IMR-90 (cell line): ENCODE measurements around the gene LCNL1. TPM values are rescaled to one million over a fixed set of nuclear protein-coding genes. Genes with fewer than 3 reads are reported as not detected.
A peak's percentile ranks its signal among the peaks of the same experiment; 100 is the strongest.

ENCODE experiments used
- ATAC-seq: fragments of 200-7000 bp; cut with Tn5 transposase; 2 replicates; pipeline ENCODE4 v1.9.1; 2020; ENCODE audit warnings: low read depth, mild to moderate bottlenecking, moderate library complexity
- BruUV-seq: library from RNA; stranded (reverse); fragments of 400-500 nt; replicated peaks from 2 replicates; lab custom pipeline; 2021; lab: Mats Ljungman, UMichigan
- CTCF ChIA-PET: fragments of 300-600 bp; formaldehyde crosslinking; extraction: SDS; loops from one replicate; lab custom pipeline; 2021; ENCODE audit warnings: antibody characterized with exemption; lab: Yijun Ruan, JAX
- POLR2A ChIA-PET: fragments of 300-600 bp; sonication (Branson Sonifier 250); formaldehyde crosslinking; loops from one replicate; lab custom pipeline; 2022; ENCODE audit warnings: antibody characterized with exemption; ENCODE audit not compliant: unreplicated experiment; lab: Charles Lee
- DNase-seq: peaks from one replicate; pipeline ENCODE4 v3.0.0; 2013
- H2AFZ ChIP-seq: replicated peaks from 2 replicates; pipeline ENCODE3; 2013; ENCODE audit warnings: low read length, mild to moderate bottlenecking; ENCODE audit not compliant: poor library complexity
- H2AK5ac ChIP-seq: 2 replicates; pipeline ENCODE4 v1.6.1; 2013; ENCODE audit warnings: low read depth, low read length, inconsistent platforms
- H2AK9ac ChIP-seq: replicated peaks from 2 replicates; pipeline ENCODE3; 2013; ENCODE audit warnings: mild to moderate bottlenecking, low read depth, low read length, moderate library complexity; ENCODE audit not compliant: poor library complexity
- H2BK120ac ChIP-seq: 2 replicates; pipeline ENCODE4 v1.6.1; 2013; ENCODE audit warnings: low read depth, low read length, inconsistent platforms
- H2BK15ac ChIP-seq: 3 replicates; pipeline ENCODE4 v1.6.1; 2013; ENCODE audit warnings: low read depth, low read length, inconsistent platforms
- H2BK20ac ChIP-seq: 2 replicates; pipeline ENCODE4 v1.6.1; 2013; ENCODE audit warnings: low read depth, mild to moderate bottlenecking, inconsistent platforms, low read length, moderate library complexity
- H2BK5ac ChIP-seq: 2 replicates; pipeline ENCODE4 v1.6.1; 2013; ENCODE audit warnings: mild to moderate bottlenecking, low read depth, low read length, inconsistent platforms; ENCODE audit not compliant: poor library complexity, severe bottlenecking
- H3K14ac ChIP-seq: replicated peaks from 2 replicates; pipeline ENCODE4 v1.6.1; 2013; ENCODE audit warnings: low read depth, low read length, inconsistent platforms
- H3K18ac ChIP-seq: 2 replicates; pipeline ENCODE4 v1.6.1; 2013; ENCODE audit warnings: low read depth, low read length, control low read depth
- H3K23ac ChIP-seq: 2 replicates; pipeline ENCODE4 v1.6.1; 2013; ENCODE audit warnings: low read depth, low read length, inconsistent platforms
- H3K27ac ChIP-seq: 2 replicates; pipeline ENCODE4 v1.5.1; 2013; ENCODE audit warnings: mild to moderate bottlenecking, control low read depth, low read length; ENCODE audit not compliant: insufficient read depth
- H3K27me3 ChIP-seq: 2 replicates; pipeline ENCODE4 v1.6.1; 2013; ENCODE audit warnings: low read length; ENCODE audit not compliant: control insufficient read depth, insufficient read depth
- H3K36me3 ChIP-seq: 2 replicates; pipeline ENCODE4 v1.6.1; 2013; ENCODE audit warnings: low read length, mixed read lengths; ENCODE audit not compliant: control insufficient read depth, insufficient read depth
- H3K4ac ChIP-seq: 2 replicates; pipeline ENCODE4 v1.6.1; 2013; ENCODE audit warnings: low read depth, low read length, inconsistent platforms
- H3K4me1 ChIP-seq: 2 replicates; pipeline ENCODE4 v1.6.1; 2013; ENCODE audit warnings: low read length, mixed read lengths; ENCODE audit not compliant: control insufficient read depth, insufficient read depth
- H3K4me2 ChIP-seq: 2 replicates; pipeline ENCODE4 v1.6.1; 2013; ENCODE audit warnings: low read depth, mild to moderate bottlenecking, control low read depth, low read length, moderate library complexity
- H3K4me3 ChIP-seq: 2 replicates; pipeline ENCODE4 v1.5.1; 2013; ENCODE audit warnings: low read depth, mild to moderate bottlenecking, control low read depth, low read length, moderate library complexity; ENCODE audit not compliant: insufficient read depth
- H3K56ac ChIP-seq: 2 replicates; pipeline ENCODE4 v1.6.1; 2013; ENCODE audit warnings: low read length, inconsistent platforms; ENCODE audit not compliant: insufficient read depth; ENCODE audit errors: extremely low read depth
- H3K79me1 ChIP-seq, 2 experiments: 2 replicates each; pipeline ENCODE4 v1.6.1; 2013; ENCODE audit warnings: low read length in 2 of 2, inconsistent platforms in 1 of 2, low read depth in 1 of 2
- H3K9ac ChIP-seq: 2 replicates; pipeline ENCODE4 v1.6.1; 2013; ENCODE audit warnings: low read depth, low read length, control low read depth
- H3K9me1 ChIP-seq: 2 replicates; pipeline ENCODE4 v1.6.1; 2013; ENCODE audit warnings: low read length, inconsistent platforms; ENCODE audit not compliant: insufficient read depth
- H3K9me3 ChIP-seq: 2 replicates; pipeline ENCODE4 v1.6.1; 2013; ENCODE audit warnings: low read length; ENCODE audit not compliant: control insufficient read depth, insufficient read depth
- H4K20me1 ChIP-seq: 2 replicates; pipeline ENCODE4 v1.6.1; 2013; ENCODE audit warnings: low read length, inconsistent platforms; ENCODE audit not compliant: insufficient read depth
- H4K5ac ChIP-seq: 2 replicates; pipeline ENCODE4 v1.6.1; 2013; ENCODE audit warnings: mild to moderate bottlenecking, low read depth, low read length, control low read depth
- H4K8ac ChIP-seq, 2 experiments: 2 replicates each; pipeline ENCODE4 v1.6.1; 2013; ENCODE audit warnings: low read depth in 2 of 2, low read length in 2 of 2, control low read depth in 1 of 2, inconsistent platforms in 1 of 2
- H4K91ac ChIP-seq: 2 replicates; pipeline ENCODE4 v1.6.1; 2013; ENCODE audit warnings: low read depth, low read length, inconsistent platforms; ENCODE audit not compliant: insufficient read depth
- BHLHE40 ChIP-seq: fragments of 150-350 bp; IDR thresholded peaks from 2 replicates; pipeline ENCODE4 v1.6.1; 2016; ENCODE audit warnings: mild to moderate bottlenecking, low read depth, low read length
- CEBPB ChIP-seq: IDR thresholded peaks from 2 replicates; pipeline ENCODE4 v1.6.1; 2012; ENCODE audit warnings: low read depth, low read length, improper control_type of control experiment
- CHD1 ChIP-seq: IDR thresholded peaks from 2 replicates; pipeline ENCODE4 v1.6.1; 2012; ENCODE audit warnings: low read depth, low read length, improper control_type of control experiment
- CTCF ChIP-seq: conservative IDR thresholded peaks from 2 replicates; pipeline ENCODE4 v1.5.1; 2012; ENCODE audit warnings: mild to moderate bottlenecking, low read depth, low read length, improper control_type of control experiment
- FOS ChIP-seq: fragments of 150-350 bp; IDR thresholded peaks from 2 replicates; pipeline ENCODE4 v1.6.1; 2016; ENCODE audit warnings: low read depth, low read length
- MAFK ChIP-seq: IDR thresholded peaks from 2 replicates; pipeline ENCODE4 v1.6.1; 2012; ENCODE audit warnings: low read depth, low read length, improper control_type of control experiment
- MAZ ChIP-seq: IDR thresholded peaks from 2 replicates; pipeline ENCODE4 v1.6.1; 2012; ENCODE audit warnings: low read depth, mild to moderate bottlenecking, low read length, improper control_type of control experiment, moderate library complexity, borderline replicate concordance
- MXI1 ChIP-seq: IDR thresholded peaks from 2 replicates; pipeline ENCODE4 v1.6.1; 2012; ENCODE audit warnings: low read depth, mild to moderate bottlenecking, low read length, moderate library complexity, borderline replicate concordance
- POLR2A ChIP-seq: IDR thresholded peaks from 2 replicates; pipeline ENCODE4 v1.6.1; 2012; ENCODE audit warnings: mild to moderate bottlenecking, low read depth, low read length
- RCOR1 ChIP-seq: IDR thresholded peaks from 2 replicates; pipeline ENCODE4 v1.6.1; 2012; ENCODE audit warnings: mild to moderate bottlenecking, low read length, improper control_type of control experiment; ENCODE audit not compliant: insufficient replicate concordance
- RFX5 ChIP-seq: IDR thresholded peaks from 2 replicates; pipeline ENCODE4 v1.8.0; 2012; ENCODE audit warnings: low read depth, mild to moderate bottlenecking, low read length, moderate library complexity
- SMC3 ChIP-seq: fragments of 150-350 bp; IDR thresholded peaks from 2 replicates; pipeline ENCODE4 v1.6.1; 2016; ENCODE audit warnings: low read depth, mild to moderate bottlenecking, antibody characterized with exemption, low read length, moderate library complexity
- USF2 ChIP-seq: fragments of 150-350 bp; IDR thresholded peaks from 2 replicates; pipeline ENCODE4 v1.6.1; 2017; ENCODE audit warnings: mild to moderate bottlenecking, antibody characterized with exemption, low read length, low read depth
- WGBS, 2 experiments: methylation state at CpG; one replicate each; pipeline versions ENCODE4 v1.1.5 to v1.1.7; 2013; ENCODE audit warnings: missing lambda C conversion rate in 2 of 2; ENCODE audit not compliant: insufficient read length in 1 of 2; ENCODE audit errors: extremely low coverage in 2 of 2; 5-methylcytosine and 5-hydroxymethylcytosine counted together
- dilution Hi-C: fragments of 300-500 bp; cut with HindIII; formaldehyde crosslinking; loops from one replicate; pipeline ENCODE4 v1.14.3; 2018; ENCODE audit warnings: low sequenced_read_pairs; ENCODE audit not compliant: unreplicated experiment
- in situ Hi-C: fragments of 300-500 bp; cut with MboI; formaldehyde crosslinking; loops from 3 replicates; pipeline ENCODE4 v1.14.3; 2019; ENCODE audit warnings: low sequenced_read_pairs, inconsistent platforms, mixed read lengths
- intact Hi-C: fragments of 100-400 bp; cut with micrococcal nuclease; formaldehyde crosslinking; loops from 2 replicates; pipeline ENCODE4 v1.10.0; 2022
- polyA plus RNA-seq, 3 experiments: library from polyadenylated mRNA; depleted of rRNA; stranded (reverse); fragments of >200 nt; gene quantifications; 2 replicates each; pipeline ENCODE4 v1.2.3, GENCODE V29; 2012; ENCODE audit warnings: low replicate concordance in 1 of 3
- total RNA-seq: library from RNA; depleted of rRNA; stranded (reverse); fragments of >200 nt; gene quantifications from 2 replicates; pipeline ENCODE4 v1.2.3, GENCODE V29; 2012

The LCNL1 gene
- total and polyA plus RNA-seq, 2 of the 4 experiments (the other 2 are of a cell fraction) = 0.15 TPM; not detected in 1

- TF ChIP-seq RFX5 (no peak), RCOR1 (peak; percentile 31), MAZ (no peak; the same call in 1 of the 2 replicates), BHLHE40 (no peak), POLR2A (no peak), USF2 (peak; percentile 98), MAFK (no peak), CHD1 (no peak), SMC3 (no peak), FOS (peak; percentile 68), CEBPB (no peak), MXI1 (no peak), CTCF (no peak)
- Histone ChIP-seq H3K9me3 (no peaks in the 10 kb centered on the region), H4K91ac (no peak overlapping the region; the same call in 1 of the 2 replicates), H4K8ac (peak overlapping the region; percentile 45 to 87; a peak in 3 of 4 replicates), H3K14ac (no peak overlapping the region), H3K27me3 (peaks cover 9% of the 10 kb centered on the region; the same call in 1 of the 2 replicates), H3K36me3 (no peaks in the 10 kb centered on the region), H4K5ac (no peak overlapping the region; the same call in 1 of the 2 replicates), H2BK20ac (no peak overlapping the region), H2AK5ac (no peak overlapping the region), H3K18ac (no peak overlapping the region), H2BK5ac (no peak overlapping the region), H3K9me1 (peaks cover 1% of the 10 kb centered on the region; the same call in 1 of the 2 replicates), H3K4me3 (peak overlapping the region; percentile 40), H2BK15ac (no peak overlapping the region), H3K4me2 (peak overlapping the region; percentile 82), H3K23ac (no peak overlapping the region), H3K79me1 (peaks cover 0 to 2% of the 10 kb centered on the region in 2 experiments; a peak in 1 of 4 replicates), H2BK120ac (no peak overlapping the region), H3K4me1 (no peaks in the 10 kb centered on the region; the same call in 1 of the 2 replicates), H2AFZ (peak overlapping the region; percentile 98), H3K4ac (no peak overlapping the region), H3K56ac (no peak overlapping the region), H4K20me1 (no peaks in the 10 kb centered on the region), H3K27ac (no peak overlapping the region; the same call in 1 of the 2 replicates), H2AK9ac (peak overlapping the region; percentile 59), H3K9ac (peak overlapping the region; percentile 1; the same call in 1 of the 2 replicates)
- dilution Hi-C loops (no loop called here), in situ Hi-C loops (no loop called here), intact Hi-C loops (no loop called here)
- ChIA-PET POLR2A (no interaction called here), CTCF (no interaction called here)
- WGBS, 2 experiments = 2% methylated on average over 22 of the region's 63 CpGs; no CpG with 5 or more reads in 1 of the 2 experiments
- peak; percentile 91 for ATAC-seq
- peak; percentile 73 for DNase-seq
- no TSS peak for BruUV-seq
Measured at GRCh38 chr9:136949817-136950655, 32.8 kb upstream of the LCNL1 start.
